ENCODE results near the gene SGPL1.
A peak's percentile ranks its signal among the peaks of the same experiment; 100 is the strongest.

DNA sequence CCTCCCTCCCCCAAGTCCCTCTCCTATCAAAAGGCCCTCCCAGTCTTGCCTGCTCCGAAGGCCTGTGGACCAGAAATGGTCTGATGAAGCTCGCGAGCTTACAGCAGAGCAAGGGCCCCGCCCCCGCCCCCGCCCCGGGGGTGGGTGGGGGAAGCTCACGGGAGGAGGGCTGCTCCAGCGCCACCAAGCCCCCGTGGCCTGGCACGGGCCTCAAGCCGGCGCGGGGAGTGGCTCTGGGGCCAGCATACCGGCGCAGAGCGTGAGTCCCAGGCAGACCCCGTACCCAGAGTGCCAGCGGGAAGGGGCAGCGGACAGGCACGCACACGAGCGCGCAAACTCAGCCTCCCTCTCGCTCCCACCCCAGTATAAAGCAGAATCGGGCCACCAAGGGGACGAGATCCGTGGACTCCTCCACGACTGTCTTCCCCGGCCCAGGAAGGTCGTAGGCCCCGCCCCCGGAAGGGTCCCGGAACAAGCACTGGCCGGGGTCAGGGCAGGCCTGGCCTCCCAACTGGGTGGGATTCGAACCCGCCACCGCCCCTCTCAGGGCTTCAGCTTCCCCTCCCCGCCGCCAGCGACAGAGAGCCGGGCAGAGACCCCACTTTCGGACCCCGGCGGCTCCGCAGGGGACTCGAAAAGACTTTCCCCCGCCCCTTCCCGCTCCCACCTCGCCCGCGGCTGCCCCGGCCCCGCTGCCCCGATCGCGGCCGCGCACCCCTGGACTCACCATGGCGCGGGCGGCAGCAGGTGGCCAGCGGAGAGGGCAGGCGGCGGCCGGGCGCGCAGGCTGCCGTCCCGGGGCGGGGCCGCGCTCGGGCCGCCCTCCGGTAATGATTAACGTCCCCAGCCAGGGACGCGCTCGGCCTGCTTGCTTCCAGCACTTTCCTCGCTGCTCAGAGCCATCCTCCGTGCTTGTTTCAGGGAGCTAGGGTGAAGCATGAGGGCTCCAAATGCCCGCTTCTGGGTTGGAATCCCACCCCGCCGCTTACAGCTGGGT, 72.4 kb downstream of the SGPL1 start, which contains the start of gene PCBD1:
- TF ChIP-seq POLR2A (IDR thresholded peaks at IDR 0.05; ENCODE audit: low read length) (peak; percentile 34), GATA1 (IDR thresholded peaks at IDR 0.05; ENCODE audit: low read depth, low read length) (no peak)
